Smooth muscle cell of the coronary artery (primary cell): Measurements from ENCODE around the gene RXFP1. TPM values are rescaled to one million over a fixed set of nuclear protein-coding genes. Genes with fewer than 3 reads are reported as not detected.

Source experiments
- total RNA-seq: library from RNA; depleted of rRNA; stranded (reverse); fragments of >200 nt; gene quantifications from 2 replicates; pipeline ENCODE4 v1.2.3, GENCODE V29; 2014; ENCODE audit warnings: low replicate concordance

RXFP1 gene
- total RNA-seq = 4.6 and 10.5 TPM in 2 replicates

GRCh38 chr4:158521484-158522088 lies at the start of gene RXFP1:
TSS of gene RXFP1 (plus strand) at chr4:158521882. CDS start at chr4:158521977, 95 bp downstream.

GRCh38 chr4:158671665-158671914 lies 149.9 kb downstream of the RXFP1 start, which contains the start of gene C4orf46:
TSS of gene C4orf46 (minus strand) at chr4:158671887. CDS start at chr4:158671801, 86 bp downstream.

GRCh38 chr4:158671915-158672806 lies 150.5 kb downstream of the RXFP1 start, which contains the start of gene ETFDH:
TSS of gene ETFDH (plus strand) at chr4:158672296. CDS start at chr4:158672457, 161 bp downstream.

Other genes starting within 250 kb of the RXFP1 start
- gene C4orf46, start 150.0 kb downstream of the RXFP1 start, total RNA-seq = 8.3 and 14.4 TPM in 2 replicates
- 19.3 and 51.8 TPM in 2 replicates for gene ETFDH, start 150.4 kb downstream of the RXFP1 start, total RNA-seq
- gene PPID, start 201.5 kb downstream of the RXFP1 start, total RNA-seq = 18.8 and 22.4 TPM in 2 replicates
- gene FNIP2, start 247.1 kb downstream of the RXFP1 start, total RNA-seq = 14.7 and 40.3 TPM in 2 replicates